HG02623 (cell line): ENCODE measurements around the gene PRAME.
"Not testable (repeated sequence)": the region's sequence is repeated elsewhere in the genome, so short reads cannot be mapped to it uniquely, and the experiment has no call there.

Source experiments
- ATAC-seq: cut with Tn5 transposase; IDR thresholded peaks from one replicate; pipeline ENCODE4 v1.9.1; 2021; ENCODE audit warnings: moderate library complexity; ENCODE audit not compliant: unreplicated experiment

The PRAME gene

DNA sequence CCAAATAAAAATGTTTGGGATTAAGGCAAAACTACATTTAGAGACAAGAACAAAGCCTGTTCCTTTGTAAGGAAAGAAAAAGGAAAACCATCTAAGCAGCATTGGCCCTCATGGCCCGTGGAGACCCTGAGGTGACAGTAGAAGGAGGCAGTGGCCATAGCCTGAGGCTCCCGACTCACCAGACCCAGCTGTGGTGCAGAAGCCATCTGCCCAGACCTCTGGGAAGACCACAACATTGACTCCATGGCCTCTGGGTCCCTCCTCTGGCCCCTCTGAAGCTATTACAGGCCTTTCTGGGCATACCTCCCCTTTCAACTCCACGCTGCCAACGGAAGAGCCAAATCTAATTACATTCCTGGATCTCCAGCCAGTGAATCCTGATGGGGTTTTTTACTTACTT is 6.4 kb downstream of the PRAME start:
- no peak for ATAC-seq

GRCh38 chr22:22550789-22551434 is 8.2 kb downstream of the PRAME start:
- ATAC-seq: no peak

DNA sequence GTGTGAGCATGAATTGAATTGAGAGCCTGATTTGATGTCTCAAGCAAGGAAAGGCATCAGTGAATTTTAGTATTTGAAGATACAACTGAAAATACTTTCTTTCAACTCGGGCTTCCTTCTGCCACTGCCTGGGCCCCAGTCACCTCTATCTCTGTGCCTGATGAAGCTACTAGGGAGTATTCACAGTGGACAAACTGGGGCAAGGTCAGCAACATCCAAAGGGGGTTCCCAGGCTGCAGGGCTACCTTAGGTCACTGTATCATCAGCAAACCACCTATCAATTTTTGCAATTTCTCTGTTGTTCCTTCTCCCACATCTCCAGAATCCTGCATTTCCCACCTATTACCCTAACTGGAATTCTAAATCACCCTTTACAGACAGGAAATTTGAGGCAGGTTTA is 10.2 kb downstream of the PRAME start:
- no peak for ATAC-seq

GRCh38 chr22:22548317-22548716 is 10.7 kb downstream of the PRAME start:
- no peak for ATAC-seq

DNA sequence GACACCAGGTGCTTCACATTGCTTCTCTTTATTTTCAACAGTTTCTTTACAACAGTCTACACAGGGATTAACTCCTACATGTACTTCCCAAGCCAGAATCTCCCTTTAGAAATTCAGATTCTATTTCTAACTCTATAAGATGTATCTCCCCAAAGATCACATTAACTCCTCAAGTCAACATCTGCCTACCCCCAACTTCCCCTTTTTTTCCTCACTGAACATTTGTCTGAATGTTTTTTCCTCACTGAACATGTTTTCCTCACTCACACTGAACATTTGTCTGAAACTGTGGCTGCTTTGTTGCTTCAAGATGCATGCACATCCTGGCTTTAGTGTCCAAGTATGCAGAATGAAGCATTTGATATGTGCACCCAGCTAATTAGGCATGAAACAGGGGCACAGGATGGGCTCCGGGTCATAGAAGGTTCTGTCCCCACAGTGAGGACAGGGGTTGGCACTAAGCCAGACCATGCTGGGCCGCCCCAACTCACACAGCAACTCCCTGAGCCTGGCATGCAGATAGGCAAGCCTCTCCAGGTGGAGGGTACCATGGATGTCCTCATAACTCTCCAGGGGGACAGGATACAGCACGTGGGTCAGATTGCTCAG is 11.3 kb downstream of the PRAME start:
- no peak for ATAC-seq

DNA sequence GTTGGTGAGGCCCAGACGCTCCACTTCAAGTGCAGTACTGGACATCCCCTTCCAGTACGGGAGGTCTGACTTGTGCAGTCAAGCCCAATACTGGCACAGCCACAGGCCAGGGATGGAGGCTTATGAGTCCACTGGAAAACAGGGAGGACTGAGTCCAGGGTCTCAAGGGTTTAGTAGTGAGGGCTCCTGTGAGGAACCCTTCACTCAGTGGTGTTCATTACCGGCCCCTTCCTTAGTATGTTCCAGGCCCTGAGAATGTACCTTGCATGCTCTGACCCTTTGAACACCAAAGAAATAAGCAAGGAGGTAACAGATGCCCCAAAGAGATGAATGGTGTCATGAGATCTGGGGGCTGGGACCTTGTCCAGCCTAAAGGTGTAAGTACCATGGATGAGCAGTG is 11.8 kb downstream of the PRAME start:
- no peak for ATAC-seq

- ATAC-seq: no peak
These were observed 12.6 kb downstream of the PRAME start for GRCh38 chr22:22546490-22546889.

GRCh38 chr22:22545084-22545483 is 14.0 kb downstream of the PRAME start:
- no peak for ATAC-seq

DNA sequence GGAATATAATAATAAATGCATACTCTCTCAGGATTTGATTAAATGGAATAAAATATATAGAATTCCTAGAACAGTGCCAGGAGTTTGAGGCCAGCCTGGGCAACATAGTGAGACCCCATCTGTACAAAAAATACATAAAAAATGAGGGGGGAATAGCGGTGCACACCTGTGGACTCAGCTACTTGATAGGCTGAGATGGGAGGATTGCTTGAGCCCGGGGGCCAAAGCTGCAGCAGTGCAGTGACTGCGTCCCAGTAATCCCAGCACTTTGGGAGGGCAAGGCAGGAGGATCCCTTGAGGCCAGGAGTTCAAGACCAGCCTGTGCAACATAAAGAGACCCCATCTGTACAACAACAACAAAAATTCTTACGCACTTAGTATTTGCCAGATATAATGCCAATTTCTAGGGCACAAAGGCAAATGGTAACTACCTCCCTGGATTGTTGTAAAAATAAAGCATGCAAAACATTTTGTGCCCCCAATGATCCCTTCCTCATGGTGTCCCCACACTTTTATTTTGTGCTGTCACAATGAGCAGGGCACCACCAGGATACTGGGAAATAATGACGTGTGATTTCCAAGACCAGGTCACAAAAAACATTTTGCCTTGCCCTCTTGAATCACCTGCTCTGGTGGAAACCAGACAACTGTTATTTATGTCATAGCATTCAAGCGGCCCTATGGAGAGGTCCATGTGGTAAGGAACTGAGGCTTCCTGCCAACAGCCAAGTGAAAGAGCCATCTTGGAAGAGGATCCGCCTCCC is 20.7 kb downstream of the PRAME start:
- ATAC-seq: no peak

DNA sequence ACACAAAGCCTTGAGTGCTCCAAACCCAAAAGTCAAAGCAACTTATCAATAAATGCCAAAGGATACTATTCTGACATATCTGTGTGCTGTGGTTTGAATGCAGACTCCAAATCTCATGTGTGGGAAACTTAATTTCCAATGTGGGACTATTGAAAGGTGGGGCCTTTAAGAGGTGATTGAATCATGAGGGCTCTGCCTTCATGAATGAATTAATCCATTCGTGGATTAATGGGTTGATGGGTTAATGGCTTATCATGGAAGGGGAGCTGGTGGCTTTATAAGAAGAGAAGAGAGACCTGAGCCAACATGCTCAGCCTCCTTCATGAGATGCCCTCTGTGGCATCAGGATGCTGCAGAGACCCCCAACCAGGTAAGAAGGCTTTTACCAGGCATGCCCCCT is 22.1 kb downstream of the PRAME start:
- ATAC-seq: no peak

DNA sequence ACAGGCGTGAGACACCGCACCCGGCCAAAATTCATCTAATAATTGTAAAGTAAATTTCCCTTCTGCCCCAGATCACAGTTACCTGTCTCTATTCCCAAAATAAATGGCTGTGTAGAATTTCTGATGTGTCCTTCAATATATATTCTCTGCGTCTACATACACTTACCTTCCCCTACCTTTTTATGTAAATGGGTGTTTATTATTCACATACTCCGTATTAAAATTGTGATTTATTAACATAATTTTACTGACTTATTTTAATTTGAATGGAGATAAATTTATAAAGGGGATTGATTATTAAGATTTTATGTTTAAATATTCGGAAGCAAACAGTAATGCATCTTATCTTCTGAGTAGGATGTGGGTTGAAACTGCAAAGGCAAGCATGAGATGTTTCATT is 22.6 kb downstream of the PRAME start:
- no peak for ATAC-seq

- ATAC-seq: no peak
These were observed 23.4 kb downstream of the PRAME start for GRCh38 chr22:22535662-22536061.

- no peak for ATAC-seq
These were observed 24.3 kb downstream of the PRAME start for GRCh38 chr22:22534604-22535415.

DNA sequence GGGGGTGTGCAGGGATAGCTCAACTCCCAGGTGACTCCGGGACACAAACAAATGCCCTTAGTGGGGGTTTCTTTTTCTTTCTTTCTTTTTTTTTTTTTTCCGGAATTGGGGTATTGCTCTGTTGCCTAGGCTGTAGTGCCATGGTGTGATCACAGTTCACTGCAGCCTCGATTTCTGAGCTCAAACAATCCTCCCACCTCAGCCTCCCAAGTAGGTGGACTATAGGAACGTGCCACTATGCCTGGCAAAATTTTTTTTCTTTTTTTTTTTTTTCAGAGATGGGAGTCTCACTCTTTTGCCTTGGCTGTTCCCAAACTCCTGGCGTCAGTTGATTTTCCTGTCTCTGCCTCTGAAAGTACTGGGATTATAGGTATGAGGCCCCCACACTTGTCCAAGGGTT is 25.2 kb downstream of the PRAME start:
- ATAC-seq: no peak

GRCh38 chr22:22533417-22533816 is 25.6 kb downstream of the PRAME start:
- ATAC-seq: no peak

DNA sequence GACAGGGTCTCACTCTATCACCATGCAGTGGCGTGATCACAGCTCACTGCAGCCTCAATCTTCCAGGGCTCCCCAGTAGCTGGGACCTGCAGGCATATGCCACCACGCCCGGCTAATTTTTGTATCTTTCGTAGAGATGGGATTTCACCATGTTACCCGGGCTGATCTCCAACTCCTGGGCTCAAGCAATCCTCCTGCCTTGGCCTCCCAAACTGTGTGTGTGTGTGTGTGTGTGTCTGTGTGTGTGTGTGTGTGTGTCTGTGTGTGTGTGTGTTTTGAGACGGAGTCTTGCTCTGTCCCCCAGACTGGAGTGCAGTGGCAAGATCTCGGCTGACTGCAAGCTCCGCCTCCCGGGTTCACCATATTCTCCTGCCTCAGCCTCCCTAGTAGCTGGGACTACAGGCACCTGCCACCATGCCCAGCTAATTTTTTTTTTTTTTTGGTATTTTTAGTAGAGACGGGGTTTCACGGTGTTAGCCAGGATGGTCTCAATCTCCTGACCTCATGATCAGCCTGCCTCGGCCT is 26.5 kb downstream of the PRAME start:
- ATAC-seq: not testable (repeated sequence)

GRCh38 chr22:22531770-22532546 is 27.1 kb downstream of the PRAME start:
- ATAC-seq: no peak

GRCh38 chr22:22528780-22529179 is 30.3 kb downstream of the PRAME start:
- ATAC-seq: no peak

DNA sequence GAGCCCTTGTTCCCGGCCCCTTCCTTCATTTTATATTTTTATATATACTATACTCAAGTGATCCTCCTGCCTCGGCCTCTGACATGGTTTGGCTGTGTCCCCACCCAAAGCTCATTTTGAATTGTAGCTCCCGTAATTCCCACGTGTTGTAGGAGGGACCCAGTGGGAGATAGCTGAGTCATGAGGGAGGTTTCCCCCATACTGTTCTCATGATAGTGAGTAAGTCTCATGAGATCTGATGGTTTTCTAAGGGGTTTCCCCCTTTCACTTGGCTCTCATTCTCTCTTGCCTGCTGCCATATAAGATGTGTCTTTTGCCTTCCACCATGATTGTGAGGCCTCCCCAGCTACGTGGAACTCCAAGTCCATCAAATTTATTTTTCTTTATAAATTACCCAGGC is 31.8 kb downstream of the PRAME start:
- no peak for ATAC-seq

GRCh38 chr22:22526125-22526912 is 32.7 kb downstream of the PRAME start:
- ATAC-seq: no peak
